GM21381 (cell line): Measurements from ENCODE around the gene IL1RAPL1.

Source experiments
- ATAC-seq: cut with Tn5 transposase; IDR thresholded peaks from one replicate; pipeline ENCODE4 v1.9.1; 2021; ENCODE audit warnings: mild to moderate bottlenecking, moderate library complexity; ENCODE audit not compliant: unreplicated experiment

The IL1RAPL1 gene

DNA sequence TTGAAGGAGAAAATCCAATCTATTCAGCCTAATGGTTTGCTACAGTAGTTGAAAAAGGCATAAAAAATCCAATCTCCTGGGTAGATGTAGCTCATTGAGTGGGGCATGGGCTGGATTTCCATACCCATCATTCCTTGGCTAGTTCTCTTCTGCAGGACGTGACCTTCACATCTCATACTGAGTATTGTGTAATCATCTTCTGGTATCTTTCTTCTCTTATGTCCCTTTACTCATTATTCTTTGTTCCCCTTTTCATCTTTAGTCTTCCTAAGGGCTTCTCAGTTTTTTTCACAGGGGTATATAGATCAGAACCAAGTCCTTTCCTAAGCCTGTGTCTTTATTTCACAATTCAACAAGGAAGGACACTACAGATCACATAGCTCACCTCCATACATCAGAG, 900.5 kb downstream of the IL1RAPL1 start:
- ATAC-seq = no peak

DNA sequence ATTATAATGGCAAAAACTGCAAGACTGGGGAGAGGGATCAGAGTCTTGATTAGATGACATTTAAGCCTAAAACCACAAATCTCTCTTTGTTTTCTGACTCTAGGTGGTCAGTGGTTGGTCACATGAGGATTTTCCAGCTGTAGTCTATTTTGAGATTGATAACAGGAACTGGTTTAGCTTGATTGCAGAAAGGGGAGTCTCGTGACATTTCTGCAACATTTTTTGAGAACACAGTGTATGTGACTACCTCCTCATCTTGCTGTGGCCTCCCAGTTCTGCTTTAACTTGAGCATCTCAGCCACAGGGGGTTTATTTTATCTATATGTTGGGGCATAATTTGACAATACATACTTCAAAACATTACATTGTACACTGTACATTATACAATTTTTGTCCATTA, 901.7 kb downstream of the IL1RAPL1 start:
- no peak for ATAC-seq

DNA sequence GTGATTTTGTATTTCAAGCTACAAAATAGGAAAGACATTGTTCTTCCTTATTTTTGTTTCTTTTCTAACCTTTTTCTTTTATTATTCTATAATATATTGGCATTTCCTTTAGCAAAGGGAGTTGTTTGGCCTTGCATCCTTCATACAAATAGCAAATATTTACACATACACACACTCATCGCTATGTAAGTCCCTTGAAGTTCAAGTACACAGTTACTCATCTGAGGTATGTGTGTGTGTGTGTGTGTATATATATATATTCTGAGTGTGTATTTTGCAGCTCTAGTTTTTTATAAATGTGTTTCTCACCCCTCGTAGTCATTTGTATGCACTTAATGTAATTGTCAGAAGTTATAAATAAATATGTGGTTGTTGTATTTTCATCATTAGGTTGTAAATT, 903.4 kb downstream of the IL1RAPL1 start:
- no peak for ATAC-seq

DNA sequence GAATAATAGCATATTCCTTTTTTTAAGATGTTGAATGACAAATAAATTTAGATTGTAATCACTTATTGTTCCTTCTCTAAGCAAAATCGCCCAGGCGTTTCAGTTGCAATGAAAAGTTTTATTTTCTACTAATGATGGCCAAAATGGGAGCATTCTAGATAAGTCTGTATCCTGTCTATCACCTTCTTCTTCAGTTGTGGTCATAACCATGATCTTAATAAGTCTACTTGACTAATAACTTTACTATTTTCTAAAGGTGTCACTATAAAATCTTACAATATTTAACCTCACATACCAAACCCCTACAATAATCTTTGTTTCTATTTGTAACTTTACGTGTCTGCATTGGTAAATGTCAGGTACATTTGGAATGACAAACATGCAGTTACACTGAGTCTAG, 904.4 kb downstream of the IL1RAPL1 start:
- no peak for ATAC-seq

DNA sequence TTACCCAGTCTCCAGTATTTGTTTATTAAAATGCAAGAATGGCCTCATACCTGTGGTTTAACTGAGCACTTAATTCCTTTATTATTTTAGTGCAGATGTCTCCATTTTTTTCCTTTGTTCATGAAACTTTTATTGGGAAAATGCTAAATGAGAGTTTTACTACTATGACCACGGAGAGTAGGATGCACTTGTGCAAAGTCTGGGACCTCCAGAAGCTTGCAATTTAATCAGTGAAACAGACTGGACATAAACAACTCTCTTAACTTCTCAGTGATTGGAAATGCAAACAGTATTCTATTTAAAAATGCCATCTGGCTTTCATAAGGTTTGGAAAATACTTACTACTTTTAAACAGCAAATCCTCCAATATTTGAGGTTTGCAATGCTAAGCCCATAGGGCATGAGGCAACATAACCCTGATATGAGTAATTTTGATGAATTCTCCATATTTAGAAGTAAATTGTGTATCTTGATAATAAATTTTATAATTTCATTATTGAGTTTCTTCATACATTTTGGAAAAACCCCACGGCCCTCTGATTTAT, 909.5 kb downstream of the IL1RAPL1 start:
- ATAC-seq = no peak

DNA sequence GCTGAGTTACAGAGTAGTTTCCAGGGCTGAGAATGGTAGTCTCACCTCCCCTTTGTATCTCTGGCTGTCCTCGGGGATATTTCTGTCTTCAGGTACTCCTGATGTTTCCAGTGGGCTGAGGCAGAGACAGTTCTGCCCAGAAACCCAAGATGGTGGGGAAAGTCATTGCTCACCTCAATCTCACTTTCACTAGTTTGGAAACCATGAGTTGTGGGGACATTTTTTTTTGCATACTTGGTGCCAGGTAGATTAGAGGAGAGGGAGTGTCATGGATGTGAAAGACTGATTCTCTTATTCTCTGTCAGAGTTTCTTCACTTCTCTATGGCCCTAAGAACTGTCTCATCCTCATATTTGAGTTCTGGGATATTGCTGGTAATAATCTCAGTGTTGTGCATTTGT, 919.5 kb downstream of the IL1RAPL1 start:
- ATAC-seq = no peak

DNA sequence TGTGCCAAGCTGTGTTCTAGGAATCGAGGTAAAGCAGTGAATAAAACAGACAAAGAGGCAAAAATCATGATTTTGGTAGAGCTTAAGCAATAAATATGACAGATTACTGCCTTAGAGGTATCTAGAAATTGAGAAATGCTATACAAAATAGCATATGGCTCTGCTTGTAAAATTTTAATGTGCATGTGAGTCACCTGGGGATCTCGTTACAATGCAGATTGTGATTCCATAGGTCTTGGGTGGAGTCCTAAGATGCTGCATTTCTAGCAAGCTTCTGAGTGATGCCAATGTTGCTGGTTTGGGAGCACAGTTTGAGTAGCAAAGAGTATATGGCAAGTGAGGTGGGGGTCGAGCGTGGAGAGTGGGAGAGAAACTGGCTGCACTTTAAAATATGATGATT, 930.9 kb downstream of the IL1RAPL1 start:
- ATAC-seq = no peak

DNA sequence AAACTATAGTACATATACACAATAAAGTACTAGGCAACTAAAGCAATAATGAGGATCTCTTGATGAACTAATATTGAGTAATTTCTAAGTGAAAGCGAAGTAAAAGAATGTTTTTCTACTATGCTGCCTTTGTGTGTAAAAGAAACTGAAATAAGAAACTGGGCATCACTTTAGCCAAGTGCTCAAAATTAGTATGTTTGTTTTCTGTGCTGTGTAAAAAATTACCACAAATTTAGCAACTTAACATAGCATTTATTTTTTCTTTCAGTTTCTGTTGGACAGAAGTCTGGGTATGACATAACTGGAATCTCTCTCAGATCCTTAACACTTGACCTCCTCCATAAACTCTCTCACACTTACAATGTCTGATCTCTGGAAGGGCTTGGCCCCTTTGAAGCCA, 941.0 kb downstream of the IL1RAPL1 start:
- ATAC-seq = peak; percentile 64

DNA sequence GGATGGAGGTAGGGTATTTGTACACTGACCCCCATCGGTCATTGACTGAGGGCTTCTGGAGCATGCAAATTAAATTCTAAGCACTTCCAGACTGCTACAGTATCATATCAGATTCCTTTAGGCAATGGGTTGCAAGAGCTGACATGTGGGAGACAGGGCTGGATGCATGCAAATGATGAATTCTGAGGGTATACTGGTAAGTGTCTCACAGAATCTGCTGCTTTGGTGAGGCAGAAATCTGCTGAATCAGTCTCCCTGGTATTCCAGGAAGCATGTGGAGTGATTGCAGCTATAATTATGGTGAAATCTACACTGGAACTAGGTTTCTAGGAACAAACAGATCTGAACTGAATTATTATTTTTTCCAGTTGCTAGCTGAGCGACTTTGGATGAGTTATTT, 943.3 kb downstream of the IL1RAPL1 start:
- no peak for ATAC-seq

DNA sequence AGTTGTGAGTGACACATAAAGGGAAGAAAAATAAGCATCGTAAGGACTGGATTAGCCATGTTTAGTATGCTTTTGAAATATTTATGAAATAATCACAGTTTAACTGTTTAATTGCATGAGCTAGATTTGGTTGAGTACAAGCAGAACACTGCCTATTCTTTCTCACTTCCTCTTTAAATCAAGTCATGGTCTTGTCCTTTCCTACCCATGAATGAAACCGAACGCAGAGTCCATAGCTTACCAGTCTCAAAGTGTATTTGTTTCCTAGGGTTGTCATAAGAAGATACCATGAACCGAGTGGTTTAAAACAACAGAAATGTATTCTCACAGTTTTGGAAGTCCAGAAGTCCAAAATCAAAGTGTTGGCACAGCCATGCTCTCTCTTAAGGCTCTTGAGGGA, 944.1 kb downstream of the IL1RAPL1 start:
- peak; percentile 78 for ATAC-seq

DNA sequence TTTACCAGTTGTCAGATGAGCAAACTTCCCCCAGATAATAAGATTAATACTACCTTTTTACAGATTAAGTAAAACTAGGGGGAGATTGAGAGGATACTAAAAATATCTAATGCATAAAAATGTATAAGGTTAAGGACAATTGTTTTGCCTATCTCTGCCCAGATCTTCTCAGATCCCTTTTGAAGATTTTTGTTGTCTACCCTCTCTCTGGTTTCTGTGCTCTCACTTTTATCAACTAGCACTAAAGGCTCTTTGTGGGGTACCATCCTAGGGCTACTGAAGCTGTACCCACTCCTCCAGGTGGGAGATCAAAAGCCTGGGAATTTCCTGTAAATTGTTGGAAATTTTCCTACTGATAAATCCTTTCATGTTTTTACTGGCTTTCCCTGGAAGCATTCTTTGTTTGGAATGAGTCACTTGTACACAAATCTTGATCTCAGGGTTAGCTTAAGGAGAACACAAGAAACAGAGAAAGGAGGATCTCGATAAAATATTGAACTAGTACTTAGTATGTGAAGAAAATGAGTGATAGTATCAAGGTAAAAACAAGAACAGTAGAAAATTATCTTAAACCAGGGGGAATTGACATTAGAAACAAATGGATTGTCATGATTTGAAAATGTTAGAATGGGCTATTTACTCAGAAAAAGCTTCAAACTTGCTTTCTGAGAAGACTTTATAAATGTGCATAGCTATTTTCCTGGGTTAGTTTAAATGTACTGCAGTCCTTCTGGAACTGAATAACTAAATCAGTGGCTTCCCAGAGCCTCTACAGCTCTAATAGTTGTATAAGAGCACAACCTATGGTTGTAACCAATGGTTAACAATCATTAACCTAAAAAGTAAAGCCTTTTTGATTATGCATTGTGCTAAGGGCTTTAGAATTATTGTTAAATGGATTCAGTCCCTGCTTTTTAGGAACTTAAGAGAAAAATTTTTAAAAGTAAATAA, 948.2 kb downstream of the IL1RAPL1 start:
- ATAC-seq = no peak

DNA sequence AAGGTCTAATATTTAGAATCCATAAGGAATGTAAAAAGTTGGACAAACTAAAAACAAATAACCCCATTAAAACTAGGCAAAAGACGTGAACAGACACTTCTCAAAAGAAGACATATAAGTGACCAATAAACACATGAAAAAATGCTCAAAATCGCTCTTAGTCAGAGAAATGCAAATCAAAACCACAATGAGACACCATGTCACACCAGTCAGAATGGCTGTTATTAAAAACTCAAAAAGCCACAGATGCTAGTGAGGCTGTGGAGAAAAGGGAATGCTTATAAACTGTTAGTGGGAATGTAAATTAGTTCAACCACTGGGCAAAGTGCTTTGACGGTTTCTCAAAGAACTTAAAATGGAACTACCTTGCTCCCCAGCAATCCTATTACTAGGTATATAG, 953.8 kb downstream of the IL1RAPL1 start:
- no peak for ATAC-seq

DNA sequence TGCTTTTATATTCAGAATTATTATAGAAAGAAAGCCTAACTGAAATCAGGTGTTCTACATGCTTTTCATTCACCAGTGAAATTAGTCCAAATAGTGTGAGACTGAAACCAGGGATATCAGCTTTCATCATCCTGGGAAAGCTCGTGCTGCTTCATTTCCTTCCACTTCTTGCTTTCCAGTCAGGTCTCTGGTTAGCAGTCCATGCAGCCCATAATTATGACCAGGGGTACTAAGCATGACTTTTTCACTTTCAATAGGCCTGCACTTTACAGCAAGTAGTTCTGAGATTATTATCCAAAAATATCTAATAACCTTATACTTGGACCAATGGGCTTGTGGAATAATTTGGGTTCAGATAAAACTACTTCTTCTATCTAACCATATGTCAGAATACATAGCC, 954.9 kb downstream of the IL1RAPL1 start:
- ATAC-seq = no peak

DNA sequence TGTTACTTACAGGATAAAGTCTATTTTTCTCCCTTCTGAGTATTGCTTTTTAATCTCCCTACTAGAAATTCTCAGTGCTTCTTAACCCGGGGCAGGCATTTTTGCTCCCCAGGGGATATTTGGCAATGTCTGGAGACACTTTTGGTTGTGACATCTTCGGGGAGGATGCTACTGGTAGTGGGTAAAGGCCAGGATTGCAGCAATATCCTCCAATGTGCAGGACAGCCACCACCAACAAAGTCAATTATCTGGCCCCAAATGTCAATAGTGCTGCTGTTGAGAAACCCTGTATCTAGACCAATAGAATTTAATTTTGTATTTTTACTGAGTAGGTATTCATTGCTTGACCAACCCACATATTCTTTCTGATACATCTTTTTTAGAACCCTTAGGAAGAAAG, 958.6 kb downstream of the IL1RAPL1 start:
- ATAC-seq = no peak

DNA sequence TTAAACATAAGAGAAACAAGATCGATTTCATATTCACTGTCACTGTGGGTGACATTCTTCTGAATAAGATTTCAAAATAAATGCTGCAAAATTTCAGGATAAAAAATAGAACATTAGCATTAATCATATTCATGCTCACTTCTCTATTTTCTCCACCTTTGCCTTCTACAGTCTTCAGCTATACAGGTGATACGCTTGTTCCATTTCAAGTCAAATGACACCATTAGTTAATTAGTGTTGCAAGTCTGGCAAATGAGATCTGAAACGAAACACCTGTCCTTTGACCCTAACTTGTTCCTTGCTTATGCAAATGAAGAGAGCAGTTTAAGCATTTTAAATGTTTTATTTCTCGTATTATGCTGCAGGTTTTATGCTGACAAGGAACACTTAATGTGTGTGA, 960.6 kb downstream of the IL1RAPL1 start:
- ATAC-seq = no peak

DNA sequence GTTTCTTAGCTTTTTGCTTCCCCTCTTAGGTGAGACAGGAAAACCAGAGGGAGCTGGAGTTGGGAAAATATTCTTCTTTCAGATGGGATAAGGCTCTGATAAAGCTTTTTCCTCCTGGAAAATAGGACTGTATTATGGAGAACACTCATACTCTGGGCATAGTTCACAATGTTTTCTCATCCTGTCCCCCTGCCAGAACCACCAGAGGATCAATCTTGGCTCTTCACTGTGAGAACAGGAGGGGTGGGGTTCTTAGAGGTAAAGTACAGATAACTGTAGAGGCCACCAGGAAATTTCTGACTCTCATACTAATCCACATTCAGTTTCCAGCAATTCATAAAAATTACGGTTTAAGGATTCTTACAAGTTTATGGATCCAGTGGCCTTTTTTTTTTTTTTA, 966.3 kb downstream of the IL1RAPL1 start:
- no peak for ATAC-seq

DNA sequence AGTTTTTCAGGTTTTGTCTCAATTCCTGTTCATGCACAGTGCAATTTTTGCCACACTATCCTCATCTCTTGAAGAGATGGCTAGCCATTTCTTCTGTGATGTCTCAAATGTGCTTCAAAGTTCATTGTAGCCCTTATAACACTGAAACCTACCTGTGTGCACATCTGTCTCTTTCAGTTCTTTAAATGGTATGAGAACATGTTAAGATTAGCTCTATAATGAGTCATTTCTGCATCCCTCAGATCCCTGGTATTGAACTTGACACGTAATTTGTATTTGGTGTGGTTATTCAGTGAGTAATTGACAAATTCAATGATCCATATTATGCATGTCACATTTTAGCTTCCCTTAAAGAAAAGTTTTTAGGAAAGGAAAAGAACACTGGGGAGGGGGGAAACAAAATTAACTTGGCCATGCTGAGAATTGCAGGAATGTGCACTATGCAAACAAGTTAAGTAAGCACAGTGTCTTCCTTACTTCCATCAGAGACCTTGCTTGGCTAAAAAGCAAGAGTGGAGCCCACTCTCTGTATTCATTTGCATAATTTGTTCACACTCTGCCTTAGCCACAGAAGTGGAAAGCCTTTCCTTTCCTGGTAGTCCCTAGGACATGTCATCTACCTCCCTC, 968.3 kb downstream of the IL1RAPL1 start:
- ATAC-seq = peak; percentile 97

DNA sequence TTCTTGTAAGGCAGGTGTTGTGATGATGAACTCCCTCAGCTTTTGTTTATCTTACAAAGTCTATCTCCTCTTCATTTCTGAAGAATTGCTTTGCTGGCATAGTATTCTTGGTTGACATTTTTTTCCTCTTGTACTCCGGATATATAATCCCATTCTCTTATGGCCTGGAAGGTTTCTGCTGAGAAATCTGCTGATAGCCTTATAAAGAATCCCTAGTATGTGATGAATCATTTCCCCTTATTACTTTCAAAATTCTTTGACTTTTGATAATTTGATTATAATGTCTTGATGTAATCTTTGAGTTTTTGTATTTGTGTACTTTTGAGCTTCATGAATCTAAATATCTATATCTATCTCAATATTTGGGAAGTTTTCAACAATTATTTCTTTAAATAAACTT, 972.8 kb downstream of the IL1RAPL1 start:
- ATAC-seq = no peak

DNA sequence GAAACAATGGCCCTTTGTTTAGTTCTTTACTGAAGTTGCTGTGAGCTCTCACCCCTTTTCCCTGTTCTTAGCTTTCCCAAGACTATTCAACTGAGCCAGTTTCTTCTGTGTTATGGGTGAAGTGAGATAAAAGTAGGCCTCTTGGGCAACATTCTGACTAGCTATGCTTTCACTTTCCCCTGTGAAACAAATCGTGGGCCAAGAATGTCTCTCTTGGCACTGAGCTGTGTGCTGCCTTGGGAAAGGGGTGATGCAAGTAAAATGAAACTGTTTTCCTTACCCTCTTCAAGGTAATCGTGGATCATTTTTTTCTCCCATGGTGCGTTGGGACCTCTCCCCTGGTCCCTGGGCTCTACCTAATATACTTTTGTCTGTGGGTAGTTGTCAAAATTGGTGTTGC, 974.2 kb downstream of the IL1RAPL1 start:
- no peak for ATAC-seq

DNA sequence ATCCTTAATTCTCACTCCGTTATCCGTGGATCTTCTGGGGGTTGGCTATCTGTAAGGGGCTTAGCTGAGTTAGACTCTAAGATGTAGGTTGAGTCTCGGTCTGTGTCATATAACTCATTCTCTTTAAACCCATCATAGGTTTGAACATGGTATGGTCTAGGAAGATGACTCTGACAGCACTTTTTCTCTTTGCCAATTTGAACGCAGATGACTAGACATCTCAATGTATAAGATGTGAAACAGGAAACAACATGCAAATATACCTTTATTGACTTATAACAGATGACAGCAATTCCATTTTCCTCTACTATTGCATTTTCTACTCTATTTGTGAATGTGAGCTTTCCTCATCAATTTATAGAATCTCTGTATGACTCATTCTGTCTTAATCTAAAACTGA, 993.3 kb downstream of the IL1RAPL1 start:
- no peak for ATAC-seq

DNA sequence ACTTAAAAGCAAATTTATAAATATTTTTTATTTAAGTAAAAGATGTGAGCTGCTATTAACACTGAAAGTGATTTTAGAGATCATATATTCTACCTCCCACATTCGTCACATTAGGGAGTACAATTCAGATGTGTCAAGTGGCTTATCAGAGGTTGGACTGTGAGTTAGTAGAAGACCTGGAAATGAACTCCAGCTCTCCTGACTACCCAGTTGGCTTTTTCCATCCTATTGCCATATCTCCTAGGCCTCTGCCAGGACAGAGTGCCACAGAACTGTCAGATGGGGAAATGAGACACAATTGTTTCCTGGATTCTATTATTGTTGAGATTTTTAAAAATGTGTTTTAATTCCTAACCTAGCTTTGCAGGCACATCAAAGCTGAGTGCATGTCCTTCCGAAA, 994.0 kb downstream of the IL1RAPL1 start:
- ATAC-seq = no peak

DNA sequence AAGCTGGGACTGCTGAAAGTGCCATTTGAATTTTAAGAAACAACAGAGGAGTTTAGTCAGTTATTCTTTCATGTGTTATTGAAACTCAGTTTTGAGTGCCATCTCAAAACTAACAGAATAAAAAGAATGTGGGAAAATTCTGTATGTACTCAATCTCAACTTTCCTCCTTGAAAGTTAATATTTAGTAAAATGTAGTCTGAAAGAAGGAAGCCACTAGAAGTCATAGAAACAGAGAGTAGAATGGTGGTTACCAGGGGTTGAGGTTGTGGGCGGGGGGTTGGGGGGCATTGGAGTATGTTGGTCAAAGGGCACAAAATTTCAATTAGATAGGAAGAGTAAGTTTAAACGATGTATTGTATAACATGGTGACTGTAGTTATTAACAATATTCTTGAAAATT, 999.9 kb downstream of the IL1RAPL1 start:
- peak; percentile 55 for ATAC-seq
